ENCODE data around the gene IQGAP1.
"Not testable (repeated sequence)": the region's sequence is repeated elsewhere in the genome, so short reads cannot be mapped to it uniquely, and the experiment has no call there.

The IQGAP1 gene

GRCh38 chr15:90524018-90524803, 136.2 kb downstream of the IQGAP1 start:
- not testable (repeated sequence) for DNase-seq (ENCODE audit: low read depth in 2 of 3, low spot score in 2 of 3)

- no peak for DNase-seq (ENCODE audit: low read depth in 2 of 3, low spot score in 2 of 3)
These were observed 140.9 kb downstream of the IQGAP1 start for GRCh38 chr15:90529011-90529370.

GRCh38 chr15:90529371-90530249, 141.6 kb downstream of the IQGAP1 start, which contains the start of gene CRTC3:
Gene CRTC3 (plus strand): TSS chr15:90529923. CDS start chr15:90530072, 149 bp downstream.
- DNase-seq (ENCODE audit: low read depth in 2 of 3, low spot score in 2 of 3): peak; percentile 18 to 45 (median 23)

GRCh38 chr15:90530250-90531051, 142.4 kb downstream of the IQGAP1 start:
- peak; percentile 18 to 31 (median 23) for DNase-seq (ENCODE audit: low read depth in 2 of 3, low spot score in 2 of 3)

- no peak for DNase-seq (ENCODE audit: low read depth in 2 of 3, low spot score in 2 of 3)
These were observed 143.1 kb downstream of the IQGAP1 start for GRCh38 chr15:90531147-90531546.

GRCh38 chr15:90535254-90535653, 147.2 kb downstream of the IQGAP1 start:
- DNase-seq (ENCODE audit: low read depth in 2 of 3, low spot score in 2 of 3): no peak

- no peak for DNase-seq (ENCODE audit: low read depth in 2 of 3, low spot score in 2 of 3)
These were observed 151.7 kb downstream of the IQGAP1 start for GRCh38 chr15:90539789-90540188.

GRCh38 chr15:90540768-90541167, 152.7 kb downstream of the IQGAP1 start:
- DNase-seq (ENCODE audit: low read depth in 2 of 3, low spot score in 2 of 3): no peak

- no peak for DNase-seq (ENCODE audit: low read depth in 2 of 3, low spot score in 2 of 3)
These were observed 157.1 kb downstream of the IQGAP1 start for GRCh38 chr15:90545095-90545494.

- DNase-seq (ENCODE audit: low read depth in 2 of 3, low spot score in 2 of 3): no peak
These were observed 159.5 kb downstream of the IQGAP1 start for GRCh38 chr15:90547540-90547939.

- no peak for DNase-seq (ENCODE audit: low read depth in 2 of 3, low spot score in 2 of 3)
These were observed 162.9 kb downstream of the IQGAP1 start for GRCh38 chr15:90550919-90551318.

Measured in activated CD8-positive, alpha-beta memory T cell treated with anti-CD3 and anti-CD28 coated beads for 48 hours (primary cell).